Neural progenitor cell (in vitro differentiated cells): ENCODE results near the gene VEZT. TPM values are rescaled to one million over a fixed set of nuclear protein-coding genes. Genes with fewer than 3 reads are reported as not detected.
A peak's percentile ranks its signal among the peaks of the same experiment; 100 is the strongest.

Experiments used
- DNase-seq: peaks from one replicate; pipeline ENCODE4 v3.0.0-alpha.2; 2016; ENCODE audit warnings: low spot score
- H2AFZ ChIP-seq: fragments of 200-600 bp; sonication (generic); replicated peaks from 2 replicates; pipeline ENCODE4 v1.6.1; 2016; ENCODE audit warnings: antibody characterized with exemption
- H3F3A ChIP-seq: fragments of 200-600 bp; sonication (generic); 2 replicates; pipeline ENCODE4 v1.6.1; 2016; ENCODE audit warnings: antibody characterized with exemption, low read depth
- H3K27ac ChIP-seq: fragments of 200-600 bp; sonication (generic); 2 replicates; pipeline ENCODE4 v1.5.1; 2016; ENCODE audit warnings: mild to moderate bottlenecking
- H3K27me3 ChIP-seq: fragments of 200-600 bp; sonication (generic); 2 replicates; pipeline ENCODE4 v1.6.1; 2016; ENCODE audit warnings: mild to moderate bottlenecking, moderate library complexity
- H3K36me3 ChIP-seq: fragments of 200-600 bp; sonication (generic); 2 replicates; pipeline ENCODE4 v1.5.1; 2016
- H3K4me1 ChIP-seq: fragments of 200-600 bp; sonication (generic); 2 replicates; pipeline ENCODE4 v1.6.1; 2016; ENCODE audit warnings: mixed run types
- H3K4me2 ChIP-seq: fragments of 200-600 bp; sonication (generic); 2 replicates; pipeline ENCODE4 v1.6.1; 2016
- H3K4me3 ChIP-seq: fragments of 200-600 bp; sonication (generic); 2 replicates; pipeline ENCODE4 v1.5.1; 2016
- H3K79me2 ChIP-seq: fragments of 200-600 bp; sonication (generic); 2 replicates; pipeline ENCODE4 v1.6.1; 2016; ENCODE audit warnings: low read depth
- H3K9ac ChIP-seq: fragments of 200-600 bp; sonication (generic); 2 replicates; pipeline ENCODE4 v1.6.1; 2016
- H3K9me3 ChIP-seq: fragments of 200-600 bp; sonication (generic); 2 replicates; pipeline ENCODE4 v1.5.1; 2016; ENCODE audit warnings: low read depth
- H4K20me1 ChIP-seq: fragments of 200-600 bp; sonication (generic); 2 replicates; pipeline ENCODE4 v1.6.1; 2016; ENCODE audit warnings: low read depth
- H3K27ac Mint-ChIP-seq: 3 replicates; pipeline ENCODE4 v1.8.0; 2021; ENCODE audit warnings: mixed read lengths
- H3K27me3 Mint-ChIP-seq: 2 replicates; pipeline ENCODE4 v1.8.0; 2022; ENCODE audit warnings: low read depth, mild to moderate bottlenecking, inconsistent platforms, moderate library complexity, mixed read lengths; ENCODE audit not compliant: insufficient read depth
- H3K36me3 Mint-ChIP-seq: 3 replicates; pipeline ENCODE4 v1.8.0; 2021; ENCODE audit warnings: mixed read lengths
- H3K4me1 Mint-ChIP-seq: 3 replicates; pipeline ENCODE4 v1.8.0; 2021; ENCODE audit warnings: mixed read lengths
- H3K4me3 Mint-ChIP-seq: 3 replicates; pipeline ENCODE4 v1.8.0; 2021; ENCODE audit warnings: mild to moderate bottlenecking, moderate library complexity, mixed read lengths
- H3K9me3 Mint-ChIP-seq: 3 replicates; pipeline ENCODE4 v1.8.0; 2020; ENCODE audit warnings: mixed read lengths
- CTCF ChIP-seq: fragments of 200-600 bp; sonication (generic); IDR thresholded peaks from 2 replicates; pipeline ENCODE4 v1.5.1; 2017; ENCODE audit warnings: antibody characterized with exemption, mild to moderate bottlenecking
- EZH2 ChIP-seq: fragments of 200-600 bp; sonication (generic); IDR thresholded peaks from 2 replicates; pipeline ENCODE4 v1.6.1; 2017; ENCODE audit warnings: antibody characterized with exemption, mild to moderate bottlenecking, moderate library complexity
- EZH2phosphoT487 ChIP-seq: fragments of 200-600 bp; sonication (generic); IDR thresholded peaks from 2 replicates; pipeline ENCODE4 v1.6.1; 2017; ENCODE audit warnings: antibody characterized with exemption
- total RNA-seq: library from RNA; depleted of rRNA; stranded (reverse); fragments of >200 nt; gene quantifications from 2 replicates; pipeline ENCODE4 v1.2.3, GENCODE V29; 2015; ENCODE audit warnings: low replicate concordance

The VEZT gene
- total RNA-seq, 1 donor from 2014 or later = 126 TPM

DNA sequence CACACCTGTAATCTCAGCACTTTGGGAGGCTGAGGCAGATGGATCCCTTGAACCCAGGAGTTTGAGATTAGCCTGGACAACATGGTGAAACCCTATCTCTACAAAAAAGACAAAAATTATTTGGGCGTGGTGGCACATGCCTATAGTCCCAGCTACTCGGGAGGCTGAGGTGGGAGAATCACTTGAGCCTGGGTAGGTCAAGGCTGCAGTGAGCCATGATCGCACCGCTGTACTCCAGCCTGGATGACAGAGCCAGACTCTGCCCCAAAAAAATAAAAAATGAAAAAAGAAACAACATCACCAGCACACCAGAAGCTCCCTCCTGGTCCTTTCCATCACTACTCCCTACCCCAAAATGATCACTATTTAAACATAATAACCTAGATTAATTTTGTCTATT lies 2.6 kb downstream of the VEZT start:
- no peak overlapping the region for H3K27ac Mint-ChIP-seq
- Histone ChIP-seq H3K27ac (no peak overlapping the region), H3K27me3 (no peaks in the 10 kb centered on the region), H3K4me2 (peak overlapping the region; percentile 96), H3K9me3 (no peaks in the 10 kb centered on the region), H3K79me2 (peaks cover 91% of the 10 kb centered on the region), H3F3A (peaks cover 24% of the 10 kb centered on the region), H2AFZ (no peak overlapping the region), H4K20me1 (peaks cover 42% of the 10 kb centered on the region), H3K9ac (no peak overlapping the region), H3K36me3 (no peaks in the 10 kb centered on the region), H3K4me3 (peak overlapping the region; percentile 71), H3K4me1 (peaks cover 28% of the 10 kb centered on the region)
- no peaks in the 10 kb centered on the region for H3K27me3 Mint-ChIP-seq
- DNase-seq = no peak
- no peak for TF ChIP-seq CTCF
- no peak for TF ChIP-seq EZH2phosphoT487
- TF ChIP-seq EZH2 = no peak
- H3K9me3 Mint-ChIP-seq = peaks cover 3% of the 10 kb centered on the region
- peaks cover 22% of the 10 kb centered on the region for H3K4me1 Mint-ChIP-seq
- H3K36me3 Mint-ChIP-seq = peaks cover 25% of the 10 kb centered on the region
- peak overlapping the region; percentile 14 for H3K4me3 Mint-ChIP-seq

GRCh38 chr12:95220726-95221125 lies 3.1 kb downstream of the VEZT start:
- Mint-ChIP-seq H3K4me3 (peak overlapping the region; percentile 14), H3K27me3 (no peaks in the 10 kb centered on the region), H3K9me3 (peaks cover 3% of the 10 kb centered on the region), H3K4me1 (peaks cover 17% of the 10 kb centered on the region), H3K36me3 (peaks cover 25% of the 10 kb centered on the region), H3K27ac (no peak overlapping the region)
- no peak overlapping the region for H3K4me3 ChIP-seq
- H3F3A ChIP-seq = peaks cover 23% of the 10 kb centered on the region
- no peak for DNase-seq
- no peak overlapping the region for H3K4me2 ChIP-seq
- H3K4me1 ChIP-seq = peaks cover 23% of the 10 kb centered on the region
- H3K9me3 ChIP-seq = no peaks in the 10 kb centered on the region
- H3K79me2 ChIP-seq = peaks cover 91% of the 10 kb centered on the region
- no peak overlapping the region for H3K27ac ChIP-seq
- H3K9ac ChIP-seq = no peak overlapping the region
- no peak overlapping the region for H2AFZ ChIP-seq
- peaks cover 45% of the 10 kb centered on the region for H4K20me1 ChIP-seq
- TF ChIP-seq EZH2phosphoT487 = no peak
- TF ChIP-seq EZH2 = no peak
- TF ChIP-seq CTCF = no peak
- H3K27me3 ChIP-seq = no peaks in the 10 kb centered on the region
- no peaks in the 10 kb centered on the region for H3K36me3 ChIP-seq

DNA sequence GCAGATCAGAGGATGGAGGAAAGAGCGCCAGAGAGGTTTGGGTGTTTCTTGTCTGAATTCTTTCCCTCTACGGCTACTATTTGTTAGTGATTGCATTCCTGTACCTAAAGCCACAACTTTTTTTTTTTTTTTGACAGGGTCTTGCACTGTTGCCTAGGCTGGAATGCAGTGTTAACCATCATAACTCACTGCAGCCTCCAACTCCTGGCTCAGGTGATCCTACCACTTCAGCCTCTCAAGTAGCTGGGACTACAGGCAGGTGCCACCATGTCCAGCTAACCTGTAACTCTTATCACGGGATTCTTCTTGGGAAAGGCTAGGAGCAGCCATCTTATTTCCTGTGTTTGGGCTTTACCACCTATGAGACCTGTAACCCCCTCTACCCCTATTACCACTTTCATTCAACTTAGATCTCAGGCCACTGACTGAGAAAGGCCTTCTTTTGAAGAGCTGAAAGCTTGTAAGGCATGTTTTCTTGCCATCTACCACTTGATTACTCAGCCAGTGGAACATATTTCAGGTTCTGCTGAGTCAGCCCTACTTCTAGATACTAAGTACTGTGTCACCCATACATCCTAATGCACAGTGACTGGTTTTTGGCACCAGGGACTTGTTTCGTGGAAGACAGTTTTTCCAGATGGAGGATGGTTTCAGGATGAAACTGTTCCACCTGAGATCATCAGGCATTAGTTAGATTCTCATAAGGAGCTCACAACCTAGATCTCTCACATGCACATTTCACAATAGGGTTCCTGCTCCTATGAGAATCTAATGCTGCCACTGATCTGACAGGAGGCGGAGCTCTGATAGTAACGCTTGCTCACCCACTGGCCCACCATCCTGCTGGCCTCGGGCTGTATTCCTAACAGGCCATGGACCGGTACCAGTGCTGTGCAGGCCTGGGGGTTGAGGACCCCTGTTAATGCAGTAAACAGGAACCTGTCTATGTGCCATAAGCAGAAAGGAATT lies 6.9 kb downstream of the VEZT start:
- peaks cover 21% of the 10 kb centered on the region for H3K4me1 ChIP-seq
- no peak overlapping the region for H3K4me3 ChIP-seq
- Mint-ChIP-seq H3K27me3 (no peaks in the 10 kb centered on the region), H3K4me1 (peaks cover 9% of the 10 kb centered on the region), H3K36me3 (peaks cover 31% of the 10 kb centered on the region), H3K4me3 (no peak overlapping the region), H3K27ac (no peak overlapping the region), H3K9me3 (peaks cover 3% of the 10 kb centered on the region)
- H3K9me3 ChIP-seq = no peaks in the 10 kb centered on the region
- H3K27me3 ChIP-seq = no peaks in the 10 kb centered on the region
- no peak overlapping the region for H3K9ac ChIP-seq
- no peaks in the 10 kb centered on the region for H3K36me3 ChIP-seq
- H4K20me1 ChIP-seq = peaks cover 78% of the 10 kb centered on the region
- H3K27ac ChIP-seq = no peak overlapping the region
- no peak for DNase-seq
- H3K79me2 ChIP-seq = peaks cover 100% of the 10 kb centered on the region
- peaks cover 11% of the 10 kb centered on the region for H3F3A ChIP-seq
- H3K4me2 ChIP-seq = no peak overlapping the region
- TF ChIP-seq EZH2 (no peak), CTCF (no peak), EZH2phosphoT487 (no peak)
- no peak overlapping the region for H2AFZ ChIP-seq
